Vagina (tissue), 2 donors: ENCODE data around the gene PRKAG2.

Source experiments
- CTCF ChIP-seq, 3 experiments: fragments of 450-650 bp in 2 of 3; fragments of 200-600 bp in 1 of 3; sonication (generic) in 1 of 3; IDR thresholded peaks; one replicate each; pipeline ENCODE4 v1.5.1; 2017 to 2019; ENCODE audit warnings: antibody characterized with exemption in 3 of 3, mild to moderate bottlenecking in 2 of 3, moderate library complexity in 2 of 3
- POLR2A ChIP-seq, 2 donors: fragments of 450-650 bp; IDR thresholded peaks; one replicate each; pipeline ENCODE4 v1.6.1; 2017; ENCODE audit warnings: antibody characterized with exemption in 2 of 2, mild to moderate bottlenecking in 2 of 2, moderate library complexity in 2 of 2
- POLR2AphosphoS5 ChIP-seq, 2 donors: sonication (generic); formaldehyde crosslinking; IDR thresholded peaks; one replicate each; pipeline ENCODE4 v1.9.0; 2017; ENCODE audit warnings: antibody characterized with exemption in 2 of 2, mild to moderate bottlenecking in 2 of 2, low read depth in 1 of 2; ENCODE audit not compliant: insufficient read depth in 1 of 2

GRCh38 chr7:151518105-151518946, 358.6 kb downstream of the PRKAG2 start:
- TF ChIP-seq POLR2A (IDR thresholded peaks at IDR 0.05) (no peak), CTCF (IDR thresholded peaks at IDR 0.05) (no peak), POLR2AphosphoS5 (IDR thresholded peaks at IDR 0.05; ENCODE audit: insufficient read depth in 1 of 2, low read depth in 1 of 2) (peak in 1 of 2 donors; percentile 50)
